ENCODE measurements around the gene SUPT4H1. TPM values are rescaled to one million over a fixed set of nuclear protein-coding genes. Genes with fewer than 3 reads are reported as not detected.

The SUPT4H1 gene
- total and polyA plus RNA-seq, 9 of the 15 experiments (the other 6 are each of a cell fraction or from before 2014, with no cell fraction given): 62.1 to 320 (median 117) TPM

DNA sequence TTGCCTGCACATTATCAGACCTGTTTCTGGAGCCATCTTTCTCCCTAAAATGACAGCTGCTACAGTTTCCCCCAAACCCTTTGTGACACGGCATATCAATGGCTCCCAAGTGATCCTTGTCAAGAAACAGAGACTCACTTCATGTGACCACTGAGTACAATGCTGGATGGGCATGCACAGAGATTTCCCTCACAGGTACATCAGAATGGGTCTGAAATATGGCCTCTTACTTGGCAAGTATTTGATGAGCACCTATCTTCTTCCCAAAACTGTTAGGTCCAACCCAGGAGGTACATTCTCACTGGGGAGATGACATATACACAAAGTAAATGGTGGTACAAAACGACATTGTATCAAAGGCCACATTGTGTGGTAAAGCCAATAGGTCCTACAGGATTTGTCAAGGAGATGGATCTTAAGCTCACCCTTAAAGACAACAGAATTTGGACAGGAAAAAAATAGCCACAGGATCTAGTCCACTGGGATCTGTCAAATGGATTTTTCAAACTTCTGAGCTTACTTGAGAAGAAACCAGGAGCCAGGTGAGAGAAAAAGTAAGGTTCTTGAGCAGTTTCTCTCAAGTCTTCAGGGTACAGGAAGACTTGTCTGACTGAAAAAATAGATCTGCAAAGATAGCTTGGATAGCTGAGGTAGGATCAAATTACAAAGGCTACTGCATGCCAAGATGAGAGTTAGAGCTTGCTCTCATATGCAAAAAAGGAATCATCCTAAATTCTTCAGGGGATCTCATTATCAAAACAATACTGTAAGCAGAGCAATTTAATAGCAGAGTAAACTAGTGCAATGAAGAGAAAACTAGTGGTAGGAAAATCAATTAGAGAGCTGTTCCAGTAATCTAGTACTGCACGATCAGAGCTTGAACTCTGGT, 36.5 kb upstream of the SUPT4H1 start:
- WGBS (ENCODE audit: insufficient coverage, low coverage, missing lambda C conversion rate): 11% methylated on average over 3 of the region's 3 CpGs
- CTCF ChIA-PET (ENCODE audit: low intra/inter-chr PET ratio): no interaction called here
- H3K9ac ChIP-seq (ENCODE audit: insufficient read depth in 1 of 2, low read depth in 2 of 2, low read length in 2 of 2): peak overlapping the region in 1 of 2 experiments; percentile 17; a peak in 2 of 4 replicates
- peak; percentile 41; the same call in 1 of the 2 replicates for TF ChIP-seq GATA2 (CRISPR knock-in tag; IDR thresholded peaks at IDR 0.05)
- no peak for TF ChIP-seq ZNF197 (CRISPR knock-in tag; IDR thresholded peaks at IDR 0.05; ENCODE audit: low read depth)
- no peak for TF ChIP-seq ZNF431 (CRISPR knock-in tag; IDR thresholded peaks at IDR 0.05)
- TF ChIP-seq, protein P1, sequence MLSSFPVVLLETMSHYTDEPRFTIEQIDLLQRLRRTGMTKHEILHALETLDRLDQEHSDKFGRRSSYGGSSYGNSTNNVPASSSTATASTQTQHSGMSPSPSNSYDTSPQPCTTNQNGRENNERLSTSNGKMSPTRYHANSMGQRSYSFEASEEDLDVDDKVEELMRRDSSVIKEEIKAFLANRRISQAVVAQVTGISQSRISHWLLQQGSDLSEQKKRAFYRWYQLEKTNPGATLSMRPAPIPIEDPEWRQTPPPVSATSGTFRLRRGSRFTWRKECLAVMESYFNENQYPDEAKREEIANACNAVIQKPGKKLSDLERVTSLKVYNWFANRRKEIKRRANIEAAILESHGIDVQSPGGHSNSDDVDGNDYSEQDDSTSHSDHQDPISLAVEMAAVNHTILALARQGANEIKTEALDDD (IDR thresholded peaks at IDR 0.05): peak; percentile 20
- 0 out of 2 replicates have a peak, but pooled peaks have one; percentile 15 for TF ChIP-seq THRAP3 (IDR thresholded peaks at IDR 0.05; ENCODE audit: borderline replicate concordance)
- peak; percentile 58; the same call in 1 of the 2 replicates for TF ChIP-seq ZNF766 (CRISPR knock-in tag; conservative IDR thresholded peaks at IDR 0.05)
- TF ChIP-seq, protein P2, sequence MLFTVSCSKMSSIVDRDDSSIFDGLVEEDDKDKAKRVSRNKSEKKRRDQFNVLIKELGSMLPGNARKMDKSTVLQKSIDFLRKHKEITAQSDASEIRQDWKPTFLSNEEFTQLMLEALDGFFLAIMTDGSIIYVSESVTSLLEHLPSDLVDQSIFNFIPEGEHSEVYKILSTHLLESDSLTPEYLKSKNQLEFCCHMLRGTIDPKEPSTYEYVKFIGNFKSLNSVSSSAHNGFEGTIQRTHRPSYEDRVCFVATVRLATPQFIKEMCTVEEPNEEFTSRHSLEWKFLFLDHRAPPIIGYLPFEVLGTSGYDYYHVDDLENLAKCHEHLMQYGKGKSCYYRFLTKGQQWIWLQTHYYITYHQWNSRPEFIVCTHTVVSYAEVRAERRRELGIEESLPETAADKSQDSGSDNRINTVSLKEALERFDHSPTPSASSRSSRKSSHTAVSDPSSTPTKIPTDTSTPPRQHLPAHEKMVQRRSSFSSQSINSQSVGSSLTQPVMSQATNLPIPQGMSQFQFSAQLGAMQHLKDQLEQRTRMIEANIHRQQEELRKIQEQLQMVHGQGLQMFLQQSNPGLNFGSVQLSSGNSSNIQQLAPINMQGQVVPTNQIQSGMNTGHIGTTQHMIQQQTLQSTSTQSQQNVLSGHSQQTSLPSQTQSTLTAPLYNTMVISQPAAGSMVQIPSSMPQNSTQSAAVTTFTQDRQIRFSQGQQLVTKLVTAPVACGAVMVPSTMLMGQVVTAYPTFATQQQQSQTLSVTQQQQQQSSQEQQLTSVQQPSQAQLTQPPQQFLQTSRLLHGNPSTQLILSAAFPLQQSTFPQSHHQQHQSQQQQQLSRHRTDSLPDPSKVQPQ (CRISPR knock-in tag; IDR thresholded peaks at IDR 0.05; ENCODE audit: borderline replicate concordance): no peak
- TF ChIP-seq NR2C1 (IDR thresholded peaks at IDR 0.05): no peak
- no peak for TF ChIP-seq NR2C1 (tag; IDR thresholded peaks at IDR 0.05)
- TF ChIP-seq MEIS2 (IDR thresholded peaks at IDR 0.05; ENCODE audit: partially characterized antibody): peak; percentile 10
- TF ChIP-seq, protein P3, sequence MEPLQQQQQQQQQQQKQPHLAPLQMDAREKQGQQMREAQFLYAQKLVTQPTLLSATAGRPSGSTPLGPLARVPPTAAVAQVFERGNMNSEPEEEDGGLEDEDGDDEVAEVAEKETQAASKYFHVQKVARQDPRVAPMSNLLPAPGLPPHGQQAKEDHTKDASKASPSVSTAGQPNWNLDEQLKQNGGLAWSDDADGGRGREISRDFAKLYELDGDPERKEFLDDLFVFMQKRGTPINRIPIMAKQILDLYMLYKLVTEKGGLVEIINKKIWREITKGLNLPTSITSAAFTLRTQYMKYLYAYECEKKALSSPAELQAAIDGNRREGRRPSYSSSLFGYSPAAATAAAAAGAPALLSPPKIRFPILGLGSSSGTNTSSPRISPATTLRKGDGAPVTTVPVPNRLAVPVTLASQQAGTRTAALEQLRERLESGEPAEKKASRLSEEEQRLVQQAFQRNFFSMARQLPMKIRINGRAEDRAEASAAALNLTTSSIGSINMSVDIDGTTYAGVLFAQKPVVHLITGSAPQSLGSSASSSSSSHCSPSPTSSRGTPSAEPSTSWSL (CRISPR knock-in tag; IDR thresholded peaks at IDR 0.05; ENCODE audit: borderline replicate concordance): no peak
- TF ChIP-seq SMARCA4 (IDR thresholded peaks at IDR 0.05): peak; percentile 41; the same call in 1 of the 2 replicates
- 0 out of 2 replicates have a peak, but pooled peaks have one; percentile 16 for TF ChIP-seq ETV5 (CRISPR knock-in tag; IDR thresholded peaks at IDR 0.05; ENCODE audit: low read depth)
- TF ChIP-seq, protein P4, sequence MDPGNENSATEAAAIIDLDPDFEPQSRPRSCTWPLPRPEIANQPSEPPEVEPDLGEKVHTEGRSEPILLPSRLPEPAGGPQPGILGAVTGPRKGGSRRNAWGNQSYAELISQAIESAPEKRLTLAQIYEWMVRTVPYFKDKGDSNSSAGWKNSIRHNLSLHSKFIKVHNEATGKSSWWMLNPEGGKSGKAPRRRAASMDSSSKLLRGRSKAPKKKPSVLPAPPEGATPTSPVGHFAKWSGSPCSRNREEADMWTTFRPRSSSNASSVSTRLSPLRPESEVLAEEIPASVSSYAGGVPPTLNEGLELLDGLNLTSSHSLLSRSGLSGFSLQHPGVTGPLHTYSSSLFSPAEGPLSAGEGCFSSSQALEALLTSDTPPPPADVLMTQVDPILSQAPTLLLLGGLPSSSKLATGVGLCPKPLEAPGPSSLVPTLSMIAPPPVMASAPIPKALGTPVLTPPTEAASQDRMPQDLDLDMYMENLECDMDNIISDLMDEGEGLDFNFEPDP (CRISPR knock-in tag; IDR thresholded peaks at IDR 0.05): no peak

More for the DNA sequence above, 36.5 kb upstream of the SUPT4H1 start:
- POLR2A ChIA-PET: interaction anchor here (0.6 to 4.7 kb wide), 10 partner anchors 9 to 57 kb away, joined by 3 to 34 read pairs (median 4); partner anchors contain the start of gene SUPT4H1
- H2AFZ ChIP-seq (ENCODE audit: low read depth, low read length): peak overlapping the region; percentile 38
- peak overlapping the region; percentile 64 for H3K27ac ChIP-seq (ENCODE audit: extremely low read depth, low read depth, low read length)
- ATAC-seq: peak; percentile 39
- no peaks in the 10 kb centered on the region for H3K27me3 ChIP-seq (ENCODE audit: control insufficient read depth in 2 of 2, insufficient read depth in 2 of 2, low read length in 2 of 2)
- peaks cover 26 to 60% of the 10 kb centered on the region in 2 experiments for H3K4me1 ChIP-seq (replicated peaks in 1 of 2; ENCODE audit: control insufficient read depth in 2 of 2, insufficient read depth in 2 of 2, low read length in 2 of 2)
- no peaks in the 10 kb centered on the region; the same call in 1 of the 2 replicates for H3K9me3 ChIP-seq (replicated peaks; ENCODE audit: control insufficient read depth, insufficient read depth, low read depth, low read length)
- H3K4me2 ChIP-seq (ENCODE audit: insufficient read depth, low read length): peak overlapping the region; percentile 63
- H3K79me2 ChIP-seq (ENCODE audit: control insufficient read depth, insufficient read depth, low read length): no peaks in the 10 kb centered on the region; the same call in 2 of the 3 replicates
- in situ Hi-C loops (cut with MboI) (no loop called here), intact Hi-C loops (cut with micrococcal nuclease) (loop anchor here (1.0 kb wide), 1 partner anchor 29 kb away; the partner anchor contains the start of gene RNF43)
- no peak for DNase-seq (ENCODE audit: extremely low read depth in 1 of 4, low spot score in 3 of 4)
- FAIRE-seq: peak; percentile 76
- H3K9me1 ChIP-seq (ENCODE audit: control insufficient read depth, insufficient read depth, low read length): no peaks in the 10 kb centered on the region
- no TSS peak for BruUV-seq (replicated peaks)
- no peaks in the 10 kb centered on the region for H3K36me3 ChIP-seq (ENCODE audit: control insufficient read depth, insufficient read depth, low read length)
- no peak overlapping the region for H3K4me3 ChIP-seq
- H4K20me1 ChIP-seq (replicated peaks; ENCODE audit: control insufficient read depth, insufficient read depth, low read length): no peaks in the 10 kb centered on the region
